GM23338 (cell line): Measurements from ENCODE around the gene ANTKMT. TPM values are rescaled to one million over a fixed set of nuclear protein-coding genes. Genes with fewer than 3 reads are reported as not detected.

Experiments
- ATAC-seq: fragments of 200-7000 bp; cut with Tn5 transposase; 3 replicates; pipeline ENCODE4 v1.9.1; 2020
- DNase-seq: peaks from one replicate; pipeline ENCODE4 v3.0.0-alpha.2; 2015; ENCODE audit warnings: low spot score
- H2AFZ ChIP-seq: fragments of 200-600 bp; sonication (generic); 2 replicates; pipeline ENCODE4 v1.8.0; 2016; ENCODE audit warnings: antibody characterized with exemption, mild to moderate bottlenecking, moderate library complexity
- H3F3A ChIP-seq: fragments of 200-600 bp; sonication (generic); replicated peaks from 2 replicates; pipeline ENCODE4 v1.8.0; 2017; ENCODE audit warnings: antibody characterized with exemption, mixed run types, low read depth
- H3K27ac ChIP-seq: fragments of 200-600 bp; sonication (generic); 2 replicates; pipeline ENCODE4 v1.6.1; 2016; ENCODE audit warnings: low read depth
- H3K27me3 ChIP-seq: fragments of 200-600 bp; sonication (generic); 2 replicates; pipeline ENCODE4 v1.8.0; 2016; ENCODE audit warnings: mild to moderate bottlenecking, mixed run types, moderate library complexity; ENCODE audit not compliant: insufficient read depth
- H3K36me3 ChIP-seq: fragments of 200-600 bp; sonication (generic); 2 replicates; pipeline ENCODE4 v1.8.0; 2016; ENCODE audit warnings: mild to moderate bottlenecking; ENCODE audit not compliant: insufficient read depth
- H3K4me1 ChIP-seq: fragments of 200-600 bp; sonication (generic); 2 replicates; pipeline ENCODE4 v1.8.0; 2016; ENCODE audit warnings: mild to moderate bottlenecking, moderate library complexity; ENCODE audit not compliant: insufficient read depth
- H3K4me2 ChIP-seq: fragments of 200-600 bp; sonication (generic); 2 replicates; pipeline ENCODE4 v1.7.1; 2017; ENCODE audit warnings: mixed run types
- H3K4me3 ChIP-seq: fragments of 200-600 bp; sonication (generic); 2 replicates; pipeline ENCODE4 v1.6.1; 2016; ENCODE audit warnings: mixed run types
- H3K79me2 ChIP-seq: fragments of 200-600 bp; sonication (generic); replicated peaks from 2 replicates; pipeline ENCODE4 v1.8.0; 2017; ENCODE audit warnings: mild to moderate bottlenecking; ENCODE audit not compliant: insufficient read depth
- H3K9me2 ChIP-seq: fragments of 200-600 bp; sonication (generic); 2 replicates; pipeline ENCODE4 v1.8.0; 2017; ENCODE audit not compliant: insufficient read depth
- H4K20me1 ChIP-seq: fragments of 200-600 bp; sonication (generic); replicated peaks from 2 replicates; pipeline ENCODE4 v1.8.0; 2017; ENCODE audit warnings: mild to moderate bottlenecking; ENCODE audit not compliant: insufficient read depth
- H3K27ac Mint-ChIP-seq: 2 replicates; pipeline ENCODE4 v1.8.0; 2020; ENCODE audit warnings: inconsistent platforms, mild to moderate bottlenecking, moderate library complexity, mixed read lengths
- H3K27me3 Mint-ChIP-seq: 3 replicates; pipeline ENCODE4 v1.8.0; 2022; ENCODE audit warnings: low read depth, mild to moderate bottlenecking, moderate library complexity, mixed read lengths, inconsistent platforms; ENCODE audit not compliant: insufficient read depth, poor library complexity
- H3K36me3 Mint-ChIP-seq: 3 replicates; pipeline ENCODE4 v1.8.0; 2021; ENCODE audit warnings: low read depth, mild to moderate bottlenecking, inconsistent platforms, moderate library complexity, mixed read lengths
- H3K4me1 Mint-ChIP-seq: 3 replicates; pipeline ENCODE4 v1.8.0; 2020; ENCODE audit warnings: mild to moderate bottlenecking, inconsistent platforms, mixed read lengths
- H3K4me3 Mint-ChIP-seq: 3 replicates; pipeline ENCODE4 v1.8.0; 2021; ENCODE audit warnings: moderate library complexity, mild to moderate bottlenecking, inconsistent platforms, mixed read lengths
- H3K9me3 Mint-ChIP-seq: 3 replicates; pipeline ENCODE4 v1.8.0; 2020; ENCODE audit warnings: moderate library complexity, mild to moderate bottlenecking, inconsistent platforms, mixed read lengths
- CREB1 ChIP-seq: fragments of 250-450 bp; sonication (Bioruptor Pico); IDR thresholded peaks from 2 replicates; pipeline ENCODE4 v1.5.0; 2020; ENCODE audit warnings: low read depth, mild to moderate bottlenecking, moderate library complexity
- CTCF ChIP-seq, 2 experiments: fragments of 200-600 bp in 1 of 2; sonication (generic) in 1 of 2; conservative IDR thresholded peaks; 2 replicates each; pipeline versions ENCODE4 v1.5.1 to v1.6.1; 2016 to 2017; ENCODE audit warnings: antibody characterized with exemption in 2 of 2, low read depth in 2 of 2, mild to moderate bottlenecking in 2 of 2, moderate library complexity in 1 of 2
- ETS1 ChIP-seq: IDR thresholded peaks from 2 replicates; pipeline ENCODE4 v1.6.1; 2016; ENCODE audit warnings: antibody characterized with exemption
- EZH2 ChIP-seq: fragments of 200-600 bp; sonication (generic); IDR thresholded peaks from one replicate; pipeline ENCODE4 v1.8.0; 2017; ENCODE audit warnings: antibody characterized with exemption, mild to moderate bottlenecking, low read depth; ENCODE audit not compliant: unreplicated experiment
- EZH2phosphoT487 ChIP-seq: fragments of 200-600 bp; sonication (generic); IDR thresholded peaks from one replicate; pipeline ENCODE4 v1.8.1; 2018; ENCODE audit warnings: antibody characterized with exemption; ENCODE audit not compliant: unreplicated experiment
- JUNB ChIP-seq: IDR thresholded peaks from one replicate; pipeline ENCODE4 v1.6.1; 2016; ENCODE audit warnings: antibody characterized with exemption; ENCODE audit not compliant: unreplicated experiment
- NANOG ChIP-seq: IDR thresholded peaks from 2 replicates; pipeline ENCODE4 v1.6.1; 2016; ENCODE audit warnings: antibody characterized with exemption, borderline replicate concordance
- POLR2AphosphoS5 ChIP-seq: IDR thresholded peaks from 2 replicates; pipeline ENCODE4 v1.6.1; 2016; ENCODE audit warnings: antibody characterized with exemption, low read depth
- REST ChIP-seq: IDR thresholded peaks from one replicate; pipeline ENCODE4 v1.6.1; 2018; ENCODE audit warnings: antibody characterized with exemption; ENCODE audit not compliant: unreplicated experiment
- STAT1 ChIP-seq: IDR thresholded peaks from one replicate; pipeline ENCODE4 v1.6.1; 2016; ENCODE audit warnings: antibody characterized with exemption; ENCODE audit not compliant: unreplicated experiment
- ZNF114 ChIP-seq: fragments of 250-450 bp; sonication (Bioruptor Pico); IDR thresholded peaks from 2 replicates; pipeline ENCODE4 v1.5.0; 2020; ENCODE audit warnings: mild to moderate bottlenecking, moderate library complexity
- ZNF331 ChIP-seq: fragments of 250-450 bp; sonication (Bioruptor Pico); IDR thresholded peaks from 2 replicates; pipeline ENCODE4 v1.5.0; 2020; ENCODE audit warnings: low read depth, mild to moderate bottlenecking, moderate library complexity
- ZNF462 ChIP-seq: fragments of 250-450 bp; sonication (Bioruptor Pico); IDR thresholded peaks from 2 replicates; pipeline ENCODE4 v1.5.0; 2020; ENCODE audit warnings: mild to moderate bottlenecking, moderate library complexity
- polyA plus RNA-seq: library from polyadenylated mRNA; unstranded; fragments of >200 nt; fragmentation: Nextera tagmentation; extraction: Ambion mirVana; gene quantifications from 2 replicates; pipeline ENCODE4 v1.2.1, GENCODE V29; 2016
- total RNA-seq: library from RNA; depleted of rRNA; stranded (reverse); fragments of >200 nt; shearing (Covaris generic); gene quantifications from 2 replicates; pipeline ENCODE4 v1.2.3, GENCODE V29; 2014

ANTKMT gene
- total and polyA plus RNA-seq, 2 experiments from 2014 or later: 23.8 to 37.2 TPM

GRCh38 chr16:762595-763268 lies 41.8 kb downstream of the ANTKMT start:
- no peaks in the 10 kb centered on the region for H3F3A ChIP-seq
- H2AFZ ChIP-seq: no peak overlapping the region
- no peaks in the 10 kb centered on the region for H4K20me1 ChIP-seq
- peaks cover 15% of the 10 kb centered on the region for H3K27me3 Mint-ChIP-seq
- no peaks in the 10 kb centered on the region for H3K4me1 ChIP-seq
- no peaks in the 10 kb centered on the region for H3K9me2 ChIP-seq
- TF ChIP-seq CREB1 (no peak), ZNF114 (no peak), JUNB (no peak), REST (no peak), ZNF462 (no peak), EZH2 (no peak), ZNF331 (CRISPR knock-in tag) (no peak), EZH2phosphoT487 (no peak), CTCF (conservative IDR thresholded peaks at IDR 0.05; ENCODE audit: low read depth in 2 of 2) (no peak), POLR2AphosphoS5 (no peak), STAT1 (no peak), ETS1 (no peak), NANOG (no peak)
- no peaks in the 10 kb centered on the region for H3K36me3 Mint-ChIP-seq
- no peak overlapping the region for H3K27ac Mint-ChIP-seq
- no peaks in the 10 kb centered on the region for H3K27me3 ChIP-seq
- no peak overlapping the region for H3K27ac ChIP-seq
- no peaks in the 10 kb centered on the region for H3K79me2 ChIP-seq
- no peaks in the 10 kb centered on the region for H3K36me3 ChIP-seq
- no peak for ATAC-seq
- no peak overlapping the region for H3K4me3 Mint-ChIP-seq
- no peak overlapping the region for H3K4me3 ChIP-seq
- H3K4me1 Mint-ChIP-seq: no peaks in the 10 kb centered on the region; the same call in 1 of the 3 replicates
- H3K9me3 Mint-ChIP-seq: no peaks in the 10 kb centered on the region; the same call in 2 of the 3 replicates
- DNase-seq: no peak
- no peak overlapping the region for H3K4me2 ChIP-seq
